Measurements from ENCODE around the gene APCS. TPM values are rescaled to one million over a fixed set of nuclear protein-coding genes. Genes with fewer than 3 reads are reported as not detected.

APCS gene
- total RNA-seq, 1 donor from 2014 or later: not detected

DNA sequence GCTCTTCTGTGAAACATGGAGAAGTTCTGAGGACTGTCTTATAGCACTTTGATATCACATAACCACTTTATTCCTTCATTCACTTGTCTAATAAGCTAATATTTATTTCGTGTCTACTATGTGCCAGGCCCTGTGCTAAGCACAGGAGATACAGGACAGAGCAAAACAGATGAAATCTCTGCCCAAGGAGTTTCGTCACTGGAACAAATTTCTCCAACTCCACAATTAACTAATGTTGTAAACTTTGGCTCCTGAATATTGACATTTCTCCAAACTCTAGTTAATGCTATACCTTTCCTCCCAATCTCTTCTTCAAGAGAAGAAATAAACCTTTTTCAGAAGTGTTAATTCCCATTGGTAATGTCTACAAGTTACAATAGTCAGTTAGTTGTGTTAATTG, 27.0 kb upstream of the APCS start:
- Histone ChIP-seq H3K9me3 (no peaks in the 10 kb centered on the region), H3K27ac (no peak overlapping the region), H3K4me1 (no peaks in the 10 kb centered on the region), H3K4me3 (no peak overlapping the region), H3K36me3 (no peaks in the 10 kb centered on the region), H3K27me3 (no peaks in the 10 kb centered on the region)
- TF ChIP-seq POLR2A (IDR thresholded peaks at IDR 0.05) (no peak), POLR2AphosphoS5 (IDR thresholded peaks at IDR 0.05; ENCODE audit: insufficient read depth in 1 of 2, low read depth in 1 of 2) (no peak)
- TF ChIP-seq, protein P1, sequence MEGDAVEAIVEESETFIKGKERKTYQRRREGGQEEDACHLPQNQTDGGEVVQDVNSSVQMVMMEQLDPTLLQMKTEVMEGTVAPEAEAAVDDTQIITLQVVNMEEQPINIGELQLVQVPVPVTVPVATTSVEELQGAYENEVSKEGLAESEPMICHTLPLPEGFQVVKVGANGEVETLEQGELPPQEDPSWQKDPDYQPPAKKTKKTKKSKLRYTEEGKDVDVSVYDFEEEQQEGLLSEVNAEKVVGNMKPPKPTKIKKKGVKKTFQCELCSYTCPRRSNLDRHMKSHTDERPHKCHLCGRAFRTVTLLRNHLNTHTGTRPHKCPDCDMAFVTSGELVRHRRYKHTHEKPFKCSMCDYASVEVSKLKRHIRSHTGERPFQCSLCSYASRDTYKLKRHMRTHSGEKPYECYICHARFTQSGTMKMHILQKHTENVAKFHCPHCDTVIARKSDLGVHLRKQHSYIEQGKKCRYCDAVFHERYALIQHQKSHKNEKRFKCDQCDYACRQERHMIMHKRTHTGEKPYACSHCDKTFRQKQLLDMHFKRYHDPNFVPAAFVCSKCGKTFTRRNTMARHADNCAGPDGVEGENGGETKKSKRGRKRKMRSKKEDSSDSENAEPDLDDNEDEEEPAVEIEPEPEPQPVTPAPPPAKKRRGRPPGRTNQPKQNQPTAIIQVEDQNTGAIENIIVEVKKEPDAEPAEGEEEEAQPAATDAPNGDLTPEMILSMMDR (IDR thresholded peaks at IDR 0.05): no peak
- DNase-seq (ENCODE audit: extremely low spot score in 2 of 2): no peak
- intact Hi-C loops (cut with DNase I): no loop called here

DNA sequence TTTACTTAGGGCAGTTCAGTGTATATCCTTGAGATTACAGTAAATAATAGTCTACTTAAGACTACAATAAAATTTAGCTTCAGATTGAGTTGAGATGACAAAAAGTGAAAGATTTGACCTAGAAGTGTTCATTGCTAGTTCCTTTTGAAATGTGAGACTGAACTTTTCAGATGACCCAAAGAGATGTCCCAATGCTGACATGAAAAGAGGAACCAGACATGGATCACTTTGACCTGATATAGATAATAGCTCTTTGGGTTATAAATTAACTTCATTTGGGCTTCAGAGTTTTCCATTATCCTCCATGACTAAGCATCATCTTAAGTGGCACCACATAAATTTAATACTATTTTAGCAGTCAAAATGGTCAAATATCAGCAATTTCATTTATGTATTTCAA, 26.1 kb upstream of the APCS start:
- H3K9me3 ChIP-seq: no peaks in the 10 kb centered on the region
- TF ChIP-seq POLR2AphosphoS5 (IDR thresholded peaks at IDR 0.05; ENCODE audit: insufficient read depth in 1 of 2, low read depth in 1 of 2): no peak
- no peak for TF ChIP-seq POLR2A (IDR thresholded peaks at IDR 0.05)
- TF ChIP-seq, protein P1 (IDR thresholded peaks at IDR 0.05): no peak
- no peaks in the 10 kb centered on the region for H3K27me3 ChIP-seq
- no peak for DNase-seq (ENCODE audit: extremely low spot score in 2 of 2)
- no peak overlapping the region for H3K4me3 ChIP-seq
- intact Hi-C loops (cut with DNase I): no loop called here
- H3K4me1 ChIP-seq: no peaks in the 10 kb centered on the region
- H3K27ac ChIP-seq: no peak overlapping the region
- H3K36me3 ChIP-seq: no peaks in the 10 kb centered on the region

DNA sequence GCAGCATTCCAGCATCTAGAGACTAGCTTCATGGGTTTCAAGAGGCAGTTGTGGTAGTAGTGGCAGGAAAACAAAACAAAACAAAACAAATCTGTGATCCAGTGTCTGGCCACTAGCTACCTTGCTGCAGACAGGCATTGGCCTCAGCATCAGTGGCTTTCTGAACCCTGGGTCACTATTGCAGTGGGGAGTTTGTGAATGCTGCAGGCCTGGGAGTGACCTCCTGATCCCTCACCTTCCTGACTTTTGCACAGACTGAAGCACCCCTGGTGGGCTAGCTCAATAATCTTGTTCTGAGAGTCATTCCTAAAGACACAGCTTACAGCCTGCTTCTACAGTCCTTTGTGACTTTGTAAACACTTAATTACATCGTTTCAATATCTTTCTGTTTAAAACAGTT, 24.9 kb upstream of the APCS start:
- Histone ChIP-seq H3K4me3 (no peak overlapping the region), H3K4me1 (no peaks in the 10 kb centered on the region), H3K9me3 (no peaks in the 10 kb centered on the region), H3K36me3 (no peaks in the 10 kb centered on the region), H3K27me3 (no peaks in the 10 kb centered on the region), H3K27ac (no peak overlapping the region)
- TF ChIP-seq POLR2A (IDR thresholded peaks at IDR 0.05) (no peak), POLR2AphosphoS5 (IDR thresholded peaks at IDR 0.05; ENCODE audit: insufficient read depth in 1 of 2, low read depth in 1 of 2) (no peak)
- TF ChIP-seq, protein P1 (IDR thresholded peaks at IDR 0.05): no peak
- DNase-seq (ENCODE audit: extremely low spot score in 2 of 2): no peak
- intact Hi-C loops (cut with DNase I): no loop called here

DNA sequence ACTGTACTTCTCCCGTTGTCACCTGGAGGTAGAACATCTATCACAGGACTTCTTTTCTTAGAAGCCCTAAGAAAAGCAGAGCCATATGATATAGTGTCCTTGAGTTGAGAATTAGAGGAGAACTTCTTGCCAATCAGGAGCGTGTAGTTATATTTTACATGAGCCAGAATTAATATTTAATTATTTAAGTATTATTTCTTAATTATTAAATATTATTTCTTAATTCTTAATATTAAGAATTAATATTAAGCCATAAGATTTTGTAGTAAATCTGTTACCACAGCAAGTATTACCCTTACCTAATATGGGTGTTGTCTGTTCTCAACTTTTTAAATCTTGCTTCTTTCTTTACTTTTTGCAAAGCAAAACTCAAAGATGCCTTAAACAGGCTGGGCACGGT, 10.2 kb upstream of the APCS start:
- DNase-seq (ENCODE audit: extremely low spot score in 2 of 2): no peak
- H3K27me3 ChIP-seq: no peaks in the 10 kb centered on the region
- no peaks in the 10 kb centered on the region for H3K9me3 ChIP-seq
- H3K4me1 ChIP-seq: no peaks in the 10 kb centered on the region
- no peak overlapping the region for H3K27ac ChIP-seq
- TF ChIP-seq POLR2AphosphoS5 (IDR thresholded peaks at IDR 0.05; ENCODE audit: insufficient read depth in 1 of 2, low read depth in 1 of 2): no peak
- TF ChIP-seq, protein P1 (IDR thresholded peaks at IDR 0.05): no peak
- no peak for TF ChIP-seq POLR2A (IDR thresholded peaks at IDR 0.05)
- no peak overlapping the region for H3K4me3 ChIP-seq
- no peaks in the 10 kb centered on the region for H3K36me3 ChIP-seq
- intact Hi-C loops (cut with DNase I): no loop called here

DNA sequence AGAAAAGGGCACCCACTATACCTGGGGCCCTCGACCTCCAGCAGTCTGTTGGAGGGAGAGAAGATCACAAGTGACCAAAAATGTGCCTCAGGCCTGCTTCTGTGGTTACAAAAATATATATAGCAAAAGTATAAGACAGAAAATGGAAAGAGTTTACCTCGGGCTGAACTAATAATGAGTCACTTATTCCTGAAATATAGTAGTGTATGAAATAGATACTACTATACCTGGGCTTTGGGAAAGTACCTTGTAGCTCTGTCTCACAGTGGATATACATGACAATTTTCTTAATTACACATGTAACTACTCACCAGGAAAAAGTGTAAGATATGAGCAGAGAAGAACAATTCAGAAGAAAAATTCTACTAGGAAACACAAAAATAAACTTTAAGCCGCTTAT, 7.3 kb upstream of the APCS start:
- H3K4me1 ChIP-seq: no peaks in the 10 kb centered on the region
- no peak for DNase-seq (ENCODE audit: extremely low spot score in 2 of 2)
- TF ChIP-seq, protein P1 (IDR thresholded peaks at IDR 0.05): no peak
- no peak for TF ChIP-seq POLR2A (IDR thresholded peaks at IDR 0.05)
- TF ChIP-seq POLR2AphosphoS5 (IDR thresholded peaks at IDR 0.05; ENCODE audit: insufficient read depth in 1 of 2, low read depth in 1 of 2): no peak
- no peaks in the 10 kb centered on the region for H3K36me3 ChIP-seq
- H3K4me3 ChIP-seq: no peak overlapping the region
- no peak overlapping the region for H3K27ac ChIP-seq
- no peaks in the 10 kb centered on the region for H3K27me3 ChIP-seq
- intact Hi-C loops (cut with DNase I): no loop called here
- H3K9me3 ChIP-seq: no peaks in the 10 kb centered on the region

All from vagina (tissue), 2 donors.